Prostate gland (tissue), 2 donors: ENCODE measurements around the gene DAPK1. TPM values are rescaled to one million over a fixed set of nuclear protein-coding genes. Genes with fewer than 3 reads are reported as not detected.

ENCODE experiments used
- DNase-seq: peaks from one replicate; pipeline ENCODE4 v3.0.0-alpha.2; 2019; ENCODE audit warnings: low spot score
- H3K27ac ChIP-seq, 2 donors: fragments of 200-600 bp; sonication (generic); 2 replicates each; pipeline ENCODE4 v1.5.1; 2017 to 2019
- H3K27me3 ChIP-seq: fragments of 200-600 bp; sonication (generic); replicated peaks from 2 replicates; pipeline ENCODE4 v1.5.1; 2019; ENCODE audit not compliant: insufficient read depth
- H3K36me3 ChIP-seq, 2 donors: fragments of 200-600 bp; sonication (generic); 1 replicate in 1 of 2; 2 replicates in 1 of 2; pipeline versions ENCODE4 v1.5.1 to v1.8.1; 2017 to 2019
- H3K4me1 ChIP-seq: fragments of 200-600 bp; sonication (generic); replicated peaks from 2 replicates; pipeline ENCODE4 v1.5.1; 2019
- H3K4me3 ChIP-seq, 2 donors: fragments of 200-600 bp; sonication (generic); 2 replicates each; pipeline ENCODE4 v1.5.1; 2017 to 2019
- H3K9me3 ChIP-seq: fragments of 200-600 bp; sonication (generic); 2 replicates; pipeline ENCODE4 v1.5.1; 2017
- POLR2A ChIP-seq: fragments of 450-650 bp; IDR thresholded peaks from one replicate; pipeline ENCODE4 v1.6.1; 2016; ENCODE audit warnings: antibody characterized with exemption, mild to moderate bottlenecking
- POLR2AphosphoS5 ChIP-seq: sonication (generic); formaldehyde crosslinking; IDR thresholded peaks from one replicate; pipeline ENCODE4 v1.6.1; 2017; ENCODE audit warnings: antibody characterized with exemption
- WGBS: methylation state at CpG from one replicate; pipeline ENCODE4 v1.1.5; 2018; 5-methylcytosine and 5-hydroxymethylcytosine counted together
- intact Hi-C: fragments of 100-400 bp; cut with DNase I; formaldehyde crosslinking; loops from one replicate; pipeline ENCODE4 v1.14.2; 2022
- total RNA-seq, 2 donors: library from RNA; depleted of rRNA; stranded (reverse); fragments of >200 nt; gene quantifications; one replicate each; pipeline ENCODE4 v1.1.0, GENCODE V29; 2016
- TF ChIP-seq, protein P1 (sequence below), 4 experiments: fragments of 200-600 bp in 2 of 4; fragments of 450-650 bp in 2 of 4; sonication (generic) in 2 of 4; IDR thresholded peaks; 1 replicate in 3 of 4; 2 replicates in 1 of 4; pipeline ENCODE4 v1.5.1; 2016 to 2019; ENCODE audit warnings: antibody characterized with exemption in 4 of 4, mild to moderate bottlenecking in 2 of 4, moderate library complexity in 2 of 4

Gene DAPK1
- total RNA-seq, 2 donors from 2014 or later: 13.9 to 39.1 TPM

DNA sequence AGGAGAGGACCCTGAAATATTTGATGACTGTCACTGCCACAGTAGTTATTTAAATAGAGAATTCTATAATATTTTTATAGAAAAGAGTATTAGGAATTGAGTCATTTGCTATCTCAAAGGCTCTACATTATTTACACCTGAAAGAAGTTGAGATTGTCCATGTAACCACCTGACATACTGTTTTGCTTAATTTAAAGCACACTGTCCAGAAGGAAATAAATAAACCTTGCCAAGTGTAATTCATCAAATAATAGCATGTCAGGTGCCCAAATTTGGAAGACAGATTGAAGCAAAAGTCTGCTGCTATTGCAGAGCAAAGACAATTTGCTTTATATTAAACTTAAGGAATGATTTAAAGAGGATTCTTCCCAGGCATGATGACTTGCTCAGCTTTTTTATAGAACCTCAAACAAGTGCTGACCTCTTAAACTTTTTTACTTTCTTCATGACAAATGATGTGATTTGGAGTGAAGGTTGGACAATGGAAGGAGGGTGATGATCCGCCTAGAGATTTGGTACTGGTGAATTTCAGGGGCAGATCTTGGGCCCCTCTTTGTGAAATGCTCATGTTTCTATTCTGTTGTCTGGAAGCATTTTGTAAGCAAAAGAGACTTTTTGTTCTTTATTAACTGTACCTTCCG is 65.0 kb downstream of the DAPK1 start:
- no peak for DNase-seq
- no peak for TF ChIP-seq POLR2A
- TF ChIP-seq, protein P1, sequence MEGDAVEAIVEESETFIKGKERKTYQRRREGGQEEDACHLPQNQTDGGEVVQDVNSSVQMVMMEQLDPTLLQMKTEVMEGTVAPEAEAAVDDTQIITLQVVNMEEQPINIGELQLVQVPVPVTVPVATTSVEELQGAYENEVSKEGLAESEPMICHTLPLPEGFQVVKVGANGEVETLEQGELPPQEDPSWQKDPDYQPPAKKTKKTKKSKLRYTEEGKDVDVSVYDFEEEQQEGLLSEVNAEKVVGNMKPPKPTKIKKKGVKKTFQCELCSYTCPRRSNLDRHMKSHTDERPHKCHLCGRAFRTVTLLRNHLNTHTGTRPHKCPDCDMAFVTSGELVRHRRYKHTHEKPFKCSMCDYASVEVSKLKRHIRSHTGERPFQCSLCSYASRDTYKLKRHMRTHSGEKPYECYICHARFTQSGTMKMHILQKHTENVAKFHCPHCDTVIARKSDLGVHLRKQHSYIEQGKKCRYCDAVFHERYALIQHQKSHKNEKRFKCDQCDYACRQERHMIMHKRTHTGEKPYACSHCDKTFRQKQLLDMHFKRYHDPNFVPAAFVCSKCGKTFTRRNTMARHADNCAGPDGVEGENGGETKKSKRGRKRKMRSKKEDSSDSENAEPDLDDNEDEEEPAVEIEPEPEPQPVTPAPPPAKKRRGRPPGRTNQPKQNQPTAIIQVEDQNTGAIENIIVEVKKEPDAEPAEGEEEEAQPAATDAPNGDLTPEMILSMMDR (IDR thresholded peaks at IDR 0.05): no peak
- no peak for TF ChIP-seq POLR2AphosphoS5
- Histone ChIP-seq H3K36me3 (no peaks in the 10 kb centered on the region), H3K4me1 (no peaks in the 10 kb centered on the region), H3K27ac (no peak overlapping the region), H3K27me3 (no peaks in the 10 kb centered on the region), H3K9me3 (no peaks in the 10 kb centered on the region), H3K4me3 (no peak overlapping the region)
- 64% methylated on average over 2 of the region's 2 CpGs for WGBS
- intact Hi-C loops: no loop called here

- TF ChIP-seq POLR2AphosphoS5 (no peak), POLR2A (no peak)
- TF ChIP-seq, protein P1 (IDR thresholded peaks at IDR 0.05): no peak
- H3K4me3 ChIP-seq: no peak overlapping the region
- H3K4me1 ChIP-seq: no peaks in the 10 kb centered on the region
- no peaks in the 10 kb centered on the region for H3K36me3 ChIP-seq
- no peaks in the 10 kb centered on the region for H3K9me3 ChIP-seq
- DNase-seq: no peak
- H3K27ac ChIP-seq: no peak overlapping the region
- H3K27me3 ChIP-seq: no peaks in the 10 kb centered on the region
- intact Hi-C loops: no loop called here
- 85% methylated on average over 1 of the region's 1 CpG for WGBS
Measured at GRCh38 chr9:87564111-87564510, 66.4 kb downstream of the DAPK1 start.

DNA sequence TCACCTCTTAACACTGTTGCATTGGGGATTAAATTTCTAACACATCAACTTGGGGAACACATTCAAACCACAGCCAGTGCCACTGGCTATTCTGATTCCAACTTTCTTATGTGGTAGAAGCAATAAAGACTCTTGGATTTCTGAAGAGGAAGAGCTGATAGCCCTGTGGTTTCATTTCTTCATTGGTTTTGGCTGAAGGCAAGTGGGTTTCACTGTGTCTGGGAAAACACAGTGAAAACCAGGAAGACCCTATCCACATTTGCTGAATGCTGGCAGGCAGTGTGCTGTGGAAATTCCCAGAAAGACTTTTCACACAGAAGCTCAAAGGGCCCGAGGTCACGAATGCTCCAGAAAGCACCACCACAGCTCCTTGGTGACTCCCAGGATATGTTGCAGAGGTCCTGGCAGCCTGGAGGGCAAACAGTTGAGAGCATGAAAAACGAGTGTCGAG is 67.1 kb downstream of the DAPK1 start:
- Histone ChIP-seq H3K9me3 (no peaks in the 10 kb centered on the region), H3K27me3 (no peaks in the 10 kb centered on the region), H3K36me3 (no peaks in the 10 kb centered on the region), H3K27ac (no peak overlapping the region), H3K4me1 (no peaks in the 10 kb centered on the region), H3K4me3 (no peak overlapping the region)
- 80% methylated on average over 4 of the region's 4 CpGs for WGBS
- DNase-seq: no peak
- intact Hi-C loops: no loop called here
- TF ChIP-seq POLR2AphosphoS5: no peak

GRCh38 chr9:87567001-87567400 is 69.3 kb downstream of the DAPK1 start:
- Histone ChIP-seq H3K4me3 (no peak overlapping the region), H3K27me3 (no peaks in the 10 kb centered on the region), H3K27ac (no peak overlapping the region), H3K4me1 (peaks cover 5% of the 10 kb centered on the region), H3K9me3 (no peaks in the 10 kb centered on the region), H3K36me3 (no peaks in the 10 kb centered on the region)
- DNase-seq: no peak
- intact Hi-C loops: no loop called here
- TF ChIP-seq, protein P1 (IDR thresholded peaks at IDR 0.05): no peak
- 20% methylated on average over 4 of the region's 4 CpGs for WGBS

GRCh38 chr9:87567571-87567970 is 69.9 kb downstream of the DAPK1 start:
- H3K36me3 ChIP-seq: no peaks in the 10 kb centered on the region
- no peak for TF ChIP-seq POLR2AphosphoS5
- TF ChIP-seq POLR2A: no peak
- TF ChIP-seq, protein P1 (IDR thresholded peaks at IDR 0.05): no peak
- no peak for DNase-seq
- no peaks in the 10 kb centered on the region for H3K27me3 ChIP-seq
- peaks cover 5% of the 10 kb centered on the region for H3K4me1 ChIP-seq
- no peak overlapping the region for H3K4me3 ChIP-seq
- no peak overlapping the region for H3K27ac ChIP-seq
- intact Hi-C loops: no loop called here
- 94% methylated on average over 7 of the region's 7 CpGs for WGBS
- H3K9me3 ChIP-seq: no peaks in the 10 kb centered on the region
